CD4-positive, alpha-beta T cell treated with Interleukin-15 for 1 hour (primary cell): ENCODE data around the gene CHSY1.
"Not testable (repeated sequence)": the region's sequence is repeated elsewhere in the genome, so short reads cannot be mapped to it uniquely, and the experiment has no call there.

ENCODE experiments used
- DNase-seq: peaks from one replicate; pipeline ENCODE4 v3.0.0-alpha.2; 2020

CHSY1 gene

GRCh38 chr15:101251830-101252820 is at the start of gene CHSY1:
CHSY1 (minus strand) TSS chr15:101252048; CDS start chr15:101251456, 592 bp downstream.
- DNase-seq = peak; percentile 87

GRCh38 chr15:101296418-101297405 is 44.9 kb upstream of the CHSY1 start:
- no peak for DNase-seq

GRCh38 chr15:101295607-101296161 is 43.8 kb upstream of the CHSY1 start:
- DNase-seq = no peak

GRCh38 chr15:101294731-101295606 is 43.1 kb upstream of the CHSY1 start, which contains the start of gene SNRPA1:
SNRPA1 (minus strand) TSS chr15:101295248; CDS start chr15:101295178, 70 bp downstream.
- DNase-seq = peak; percentile 95

GRCh38 chr15:101293122-101293521 is 41.3 kb upstream of the CHSY1 start:
- DNase-seq = no peak

- no peak for DNase-seq
Measured at GRCh38 chr15:101288905-101289513, 37.2 kb upstream of the CHSY1 start.

GRCh38 chr15:101287342-101287741 is 35.5 kb upstream of the CHSY1 start:
- not testable (repeated sequence) for DNase-seq

GRCh38 chr15:101286471-101287114 is 34.7 kb upstream of the CHSY1 start:
- no peak for DNase-seq

- no peak for DNase-seq
Measured at GRCh38 chr15:101283931-101284330, 32.1 kb upstream of the CHSY1 start.

- DNase-seq = no peak
Measured at GRCh38 chr15:101280007-101280406, 28.2 kb upstream of the CHSY1 start.

- DNase-seq = no peak
Measured at GRCh38 chr15:101277943-101278564, 26.2 kb upstream of the CHSY1 start.

GRCh38 chr15:101277038-101277822 is 25.4 kb upstream of the CHSY1 start, which contains the start of gene SELENOS:
SELENOS (minus strand) TSS chr15:101277485; CDS start chr15:101277417, 68 bp downstream.
- DNase-seq = peak; percentile 81

- peak; percentile 25 for DNase-seq
Measured at GRCh38 chr15:101276501-101277037, 24.7 kb upstream of the CHSY1 start.

GRCh38 chr15:101275018-101275417 is 23.2 kb upstream of the CHSY1 start:
- DNase-seq = no peak

- no peak for DNase-seq
Measured at GRCh38 chr15:101273534-101273933, 21.7 kb upstream of the CHSY1 start.

GRCh38 chr15:101272584-101272983 is 20.7 kb upstream of the CHSY1 start:
- no peak for DNase-seq

GRCh38 chr15:101269479-101270223 is 17.8 kb upstream of the CHSY1 start:
- DNase-seq = no peak
